ENCODE measurements around the gene TRIM50. TPM values are rescaled to one million over a fixed set of nuclear protein-coding genes. Genes with fewer than 3 reads are reported as not detected.

The TRIM50 gene
- total RNA-seq, 1 experiment from 2014 or later = not detected

- Histone ChIP-seq H3K27ac (ENCODE audit: low read length) (no peak overlapping the region), H3K36me3 (ENCODE audit: low read depth, low read length) (no peaks in the 10 kb centered on the region), H3K27me3 (ENCODE audit: low read length) (no peaks in the 10 kb centered on the region), H4K20me1 (ENCODE audit: low read length) (no peaks in the 10 kb centered on the region), H3K4me1 (ENCODE audit: insufficient read depth, low read length) (no peaks in the 10 kb centered on the region), H3K9me3 (ENCODE audit: low read length) (no peaks in the 10 kb centered on the region), H2AFZ (ENCODE audit: low read length) (no peak overlapping the region), H3K4me2 (ENCODE audit: low read length) (no peak overlapping the region), H3K4me3 (ENCODE audit: low read length) (no peak overlapping the region), H3K79me2 (ENCODE audit: low read length) (no peaks in the 10 kb centered on the region), H3K9me2 (replicated peaks; ENCODE audit: low read length) (no peaks in the 10 kb centered on the region), H3F3A (ENCODE audit: low read length, unreplicated experiment) (no peaks in the 10 kb centered on the region), H3K9ac (ENCODE audit: low read length) (no peak overlapping the region)
- intact Hi-C loops (cut with micrococcal nuclease) = loop anchor here (5.0 kb wide), 1 partner anchor 112 kb away; no protein-coding TSS in a partner anchor
- DNase-seq (no peak), ATAC-seq (no peak)
- no TSS peak for BruUV-seq (replicated peaks)
- no peak for TF ChIP-seq EZH2 (IDR thresholded peaks at IDR 0.05; ENCODE audit: low read length, unreplicated experiment)
- TF ChIP-seq EZH2phosphoT487 (IDR thresholded peaks at IDR 0.05; ENCODE audit: borderline replicate concordance, low read length) = no peak
- TF ChIP-seq, protein P1, sequence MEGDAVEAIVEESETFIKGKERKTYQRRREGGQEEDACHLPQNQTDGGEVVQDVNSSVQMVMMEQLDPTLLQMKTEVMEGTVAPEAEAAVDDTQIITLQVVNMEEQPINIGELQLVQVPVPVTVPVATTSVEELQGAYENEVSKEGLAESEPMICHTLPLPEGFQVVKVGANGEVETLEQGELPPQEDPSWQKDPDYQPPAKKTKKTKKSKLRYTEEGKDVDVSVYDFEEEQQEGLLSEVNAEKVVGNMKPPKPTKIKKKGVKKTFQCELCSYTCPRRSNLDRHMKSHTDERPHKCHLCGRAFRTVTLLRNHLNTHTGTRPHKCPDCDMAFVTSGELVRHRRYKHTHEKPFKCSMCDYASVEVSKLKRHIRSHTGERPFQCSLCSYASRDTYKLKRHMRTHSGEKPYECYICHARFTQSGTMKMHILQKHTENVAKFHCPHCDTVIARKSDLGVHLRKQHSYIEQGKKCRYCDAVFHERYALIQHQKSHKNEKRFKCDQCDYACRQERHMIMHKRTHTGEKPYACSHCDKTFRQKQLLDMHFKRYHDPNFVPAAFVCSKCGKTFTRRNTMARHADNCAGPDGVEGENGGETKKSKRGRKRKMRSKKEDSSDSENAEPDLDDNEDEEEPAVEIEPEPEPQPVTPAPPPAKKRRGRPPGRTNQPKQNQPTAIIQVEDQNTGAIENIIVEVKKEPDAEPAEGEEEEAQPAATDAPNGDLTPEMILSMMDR (conservative IDR thresholded peaks at IDR 0.05; ENCODE audit: low read depth, low read length) = no peak
- CTCF ChIA-PET = no interaction called here
- POLR2A ChIA-PET (ENCODE audit: unreplicated experiment) = no interaction called here
Observed at GRCh38 chr7:73340514-73340913, 12.6 kb upstream of the TRIM50 start.

DNA sequence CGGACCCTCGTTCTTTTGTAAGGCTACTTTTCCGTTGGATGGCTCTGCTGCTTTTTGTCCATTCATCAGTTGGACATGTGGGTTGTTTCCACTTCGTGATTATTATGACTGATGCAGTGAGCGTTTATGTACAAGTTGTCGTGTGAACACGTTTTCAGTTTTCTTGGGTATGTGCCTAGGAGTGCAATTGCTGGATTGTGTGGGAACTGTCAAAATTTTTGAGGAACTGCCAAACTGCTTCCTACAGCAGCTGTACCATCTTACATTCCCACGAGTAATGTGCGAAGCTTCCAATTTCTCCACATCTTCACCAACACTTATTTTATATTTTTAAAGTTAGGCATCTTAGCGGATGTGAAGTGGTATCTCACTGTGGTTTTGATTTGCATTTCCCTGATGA is 10.4 kb upstream of the TRIM50 start:
- TF ChIP-seq EZH2phosphoT487 (IDR thresholded peaks at IDR 0.05; ENCODE audit: borderline replicate concordance, low read length) (no peak), EZH2 (IDR thresholded peaks at IDR 0.05; ENCODE audit: low read length, unreplicated experiment) (no peak)
- TF ChIP-seq, protein P1 (conservative IDR thresholded peaks at IDR 0.05; ENCODE audit: low read depth, low read length) = no peak
- intact Hi-C loops (cut with micrococcal nuclease) = no loop called here
- no peaks in the 10 kb centered on the region for H3K9me3 ChIP-seq (ENCODE audit: low read length)
- H3K4me3 ChIP-seq (ENCODE audit: low read length) = no peak overlapping the region
- H3K9ac ChIP-seq (ENCODE audit: low read length) = no peak overlapping the region
- H3F3A ChIP-seq (ENCODE audit: low read length, unreplicated experiment) = no peaks in the 10 kb centered on the region
- ChIA-PET POLR2A (ENCODE audit: unreplicated experiment) (no interaction called here), CTCF (no interaction called here)
- no peaks in the 10 kb centered on the region for H4K20me1 ChIP-seq (ENCODE audit: low read length)
- H3K4me1 ChIP-seq (ENCODE audit: insufficient read depth, low read length) = no peaks in the 10 kb centered on the region
- H3K27me3 ChIP-seq (ENCODE audit: low read length) = no peaks in the 10 kb centered on the region
- H3K9me2 ChIP-seq (replicated peaks; ENCODE audit: low read length) = no peaks in the 10 kb centered on the region
- no peak for DNase-seq
- no peak overlapping the region for H3K4me2 ChIP-seq (ENCODE audit: low read length)
- ATAC-seq = no peak
- H3K27ac ChIP-seq (ENCODE audit: low read length) = no peak overlapping the region
- H3K36me3 ChIP-seq (ENCODE audit: low read depth, low read length) = no peaks in the 10 kb centered on the region
- H3K79me2 ChIP-seq (ENCODE audit: low read length) = no peaks in the 10 kb centered on the region
- H2AFZ ChIP-seq (ENCODE audit: low read length) = no peak overlapping the region
- BruUV-seq (replicated peaks) = no TSS peak

GRCh38 chr7:73332447-73332846 is 4.6 kb upstream of the TRIM50 start:
- Histone ChIP-seq H3K9me3 (ENCODE audit: low read length) (no peaks in the 10 kb centered on the region), H3K36me3 (ENCODE audit: low read depth, low read length) (no peaks in the 10 kb centered on the region), H3K9me2 (replicated peaks; ENCODE audit: low read length) (no peaks in the 10 kb centered on the region), H3K4me1 (ENCODE audit: insufficient read depth, low read length) (no peaks in the 10 kb centered on the region), H3K4me2 (ENCODE audit: low read length) (no peak overlapping the region), H2AFZ (ENCODE audit: low read length) (no peak overlapping the region), H3K9ac (ENCODE audit: low read length) (no peak overlapping the region), H3K79me2 (ENCODE audit: low read length) (no peaks in the 10 kb centered on the region), H4K20me1 (ENCODE audit: low read length) (no peaks in the 10 kb centered on the region), H3F3A (ENCODE audit: low read length, unreplicated experiment) (no peaks in the 10 kb centered on the region), H3K27ac (ENCODE audit: low read length) (no peak overlapping the region), H3K27me3 (ENCODE audit: low read length) (no peaks in the 10 kb centered on the region), H3K4me3 (ENCODE audit: low read length) (no peak overlapping the region)
- ATAC-seq (no peak), DNase-seq (no peak)
- TF ChIP-seq, protein P1 (conservative IDR thresholded peaks at IDR 0.05; ENCODE audit: low read depth, low read length) = no peak
- no TSS peak for BruUV-seq (replicated peaks)
- ChIA-PET POLR2A (ENCODE audit: unreplicated experiment) (no interaction called here), CTCF (interaction anchor here (0.8 kb wide), 1 partner anchor 8 kb away, joined by 7 read pairs; no protein-coding TSS in a partner anchor)
- intact Hi-C loops (cut with micrococcal nuclease) = no loop called here

Data from PC-3 (cell line).